CMK (cell line): ENCODE results near the gene AJAP1.

Source experiments
- DNase-seq: peaks from one replicate; pipeline ENCODE4 v3.0.0-alpha.2; 2010; ENCODE audit warnings: low read depth

AJAP1 gene

DNA sequence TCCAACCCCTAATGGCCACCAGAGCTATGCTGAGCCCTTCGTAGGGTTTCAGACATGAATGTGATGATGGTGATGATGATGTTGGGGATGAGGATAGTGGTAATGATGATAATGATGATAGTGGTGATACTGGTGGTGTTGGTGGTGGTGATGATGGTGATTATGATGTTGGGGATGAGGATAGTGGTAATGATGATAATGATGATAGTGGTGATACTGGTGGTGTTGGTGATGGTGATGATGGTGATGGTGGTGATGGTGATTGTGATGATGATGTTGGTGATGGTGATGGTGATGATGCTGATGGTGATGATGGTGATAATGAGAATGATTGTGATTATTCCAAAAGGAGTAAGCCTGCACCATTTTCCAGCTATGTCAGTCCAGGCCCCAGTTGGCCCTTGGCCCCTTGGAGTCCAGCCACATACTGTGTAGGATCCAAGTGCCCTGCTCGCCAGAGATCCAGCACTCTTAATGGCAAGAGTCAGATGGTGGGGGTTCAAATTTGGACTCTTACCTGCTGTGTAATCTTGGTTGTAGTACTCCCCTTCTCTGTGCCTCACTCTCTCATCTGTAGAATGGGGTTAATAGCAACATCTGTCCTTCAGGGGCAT, 28.3 kb downstream of the AJAP1 start:
- DNase-seq, result no peak

- no peak for DNase-seq
These were observed 29.7 kb downstream of the AJAP1 start for GRCh38 chr1:4684136-4684535.

- DNase-seq, result no peak
These were observed 30.6 kb downstream of the AJAP1 start for GRCh38 chr1:4684864-4685522.

DNA sequence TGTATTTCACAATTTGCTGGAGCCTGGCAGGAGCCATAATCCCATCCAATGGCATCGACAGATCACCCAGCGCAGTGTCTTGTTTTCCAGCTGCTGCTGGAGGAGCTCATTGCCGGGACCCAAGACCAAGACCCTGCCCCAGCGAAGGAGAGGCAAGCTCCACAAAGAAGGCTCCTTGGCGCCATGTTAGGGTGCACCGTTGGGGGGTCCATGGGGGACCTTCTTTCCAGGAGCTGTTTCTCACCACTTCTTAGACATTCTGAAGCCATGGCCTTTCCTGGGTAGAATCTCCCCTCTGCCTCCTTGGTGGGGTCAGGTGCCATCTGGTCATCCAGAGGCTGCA, 31.1 kb downstream of the AJAP1 start:
- DNase-seq, result no peak

DNA sequence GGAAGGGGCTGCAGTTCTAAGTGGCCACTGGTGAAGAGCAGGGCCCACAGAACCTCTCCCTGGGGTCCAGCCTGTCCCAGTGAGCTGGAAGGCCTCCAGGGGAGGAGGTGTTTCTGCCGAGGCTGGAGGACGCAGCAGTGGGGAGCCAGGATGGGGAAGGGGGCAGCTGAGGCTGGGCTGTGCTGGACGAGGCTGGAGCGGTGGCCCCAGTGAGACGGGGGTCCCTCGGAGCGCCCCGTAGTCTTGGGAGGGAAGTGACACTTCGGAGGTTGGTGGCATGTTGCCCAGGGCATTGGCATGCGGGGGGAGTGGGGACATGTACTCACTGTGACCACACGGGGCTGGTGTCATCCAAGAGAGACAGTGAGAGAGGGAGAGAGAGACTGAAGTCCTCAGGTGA, 33.5 kb downstream of the AJAP1 start:
- no peak for DNase-seq

DNA sequence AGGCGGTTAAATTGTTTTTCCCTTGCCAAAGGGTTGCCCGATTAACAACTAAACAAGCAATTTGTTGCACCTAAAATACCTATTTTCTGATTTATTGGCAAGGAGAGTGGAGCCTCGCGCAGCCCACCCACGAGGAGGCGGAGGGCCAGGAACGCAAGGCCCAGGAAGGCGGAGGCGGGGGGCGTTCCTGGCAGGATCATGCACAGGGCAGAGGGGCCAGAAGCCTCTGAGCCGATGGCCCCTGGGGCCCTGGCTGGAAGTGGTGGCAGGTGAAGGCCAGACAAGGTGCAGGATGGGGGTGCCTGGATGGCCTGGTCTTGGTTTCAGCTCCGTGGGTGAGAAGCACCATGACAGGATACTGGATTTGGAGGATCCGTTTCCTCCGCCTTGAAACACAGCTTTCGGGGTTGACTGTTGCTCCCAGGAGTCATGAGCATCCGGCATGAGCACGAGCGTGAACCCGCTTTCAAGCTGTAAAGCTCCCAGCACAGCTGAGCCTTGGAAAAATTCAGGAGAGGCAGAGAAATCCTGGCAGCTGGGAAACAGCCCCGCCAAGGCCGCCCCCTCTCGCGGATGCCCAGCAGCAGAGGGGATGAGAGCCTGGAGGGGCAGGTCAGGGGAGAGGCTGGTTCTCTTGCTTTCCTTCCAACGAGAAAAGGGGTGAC, 35.0 kb downstream of the AJAP1 start:
- no peak for DNase-seq

DNA sequence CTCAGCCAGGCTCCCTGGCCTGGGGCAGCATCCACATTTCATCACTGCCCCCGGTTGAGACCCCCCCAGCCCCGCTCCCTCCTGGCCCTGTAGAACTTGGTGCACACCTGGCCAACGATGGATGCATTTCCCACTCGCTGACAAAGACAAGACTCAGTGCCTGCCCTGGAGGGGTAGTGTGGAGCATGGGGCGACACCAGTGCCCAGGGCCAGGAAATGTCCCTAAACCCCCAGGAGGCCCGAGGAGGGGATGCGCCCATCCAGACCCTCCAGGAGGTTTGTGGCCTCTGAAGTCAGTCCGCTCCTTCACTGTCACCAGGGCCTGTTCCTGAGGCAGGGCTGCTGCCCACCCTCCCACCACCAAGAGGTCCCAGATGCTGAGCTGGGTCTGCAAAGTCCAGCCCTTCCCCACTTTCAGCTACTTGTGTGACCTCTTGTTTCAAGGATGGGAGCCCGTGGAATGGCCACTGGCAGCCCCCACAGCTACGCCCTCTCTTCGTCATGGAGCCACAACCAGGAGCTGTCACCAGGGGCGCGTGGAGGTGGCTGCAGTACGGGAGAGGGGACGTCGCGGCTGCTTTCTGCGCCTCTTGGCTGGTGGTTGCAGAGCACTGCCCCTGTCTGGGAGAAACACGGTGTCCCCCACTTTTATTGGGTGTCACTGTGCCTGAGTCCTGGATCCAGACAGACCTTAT, 35.7 kb downstream of the AJAP1 start:
- no peak for DNase-seq

DNA sequence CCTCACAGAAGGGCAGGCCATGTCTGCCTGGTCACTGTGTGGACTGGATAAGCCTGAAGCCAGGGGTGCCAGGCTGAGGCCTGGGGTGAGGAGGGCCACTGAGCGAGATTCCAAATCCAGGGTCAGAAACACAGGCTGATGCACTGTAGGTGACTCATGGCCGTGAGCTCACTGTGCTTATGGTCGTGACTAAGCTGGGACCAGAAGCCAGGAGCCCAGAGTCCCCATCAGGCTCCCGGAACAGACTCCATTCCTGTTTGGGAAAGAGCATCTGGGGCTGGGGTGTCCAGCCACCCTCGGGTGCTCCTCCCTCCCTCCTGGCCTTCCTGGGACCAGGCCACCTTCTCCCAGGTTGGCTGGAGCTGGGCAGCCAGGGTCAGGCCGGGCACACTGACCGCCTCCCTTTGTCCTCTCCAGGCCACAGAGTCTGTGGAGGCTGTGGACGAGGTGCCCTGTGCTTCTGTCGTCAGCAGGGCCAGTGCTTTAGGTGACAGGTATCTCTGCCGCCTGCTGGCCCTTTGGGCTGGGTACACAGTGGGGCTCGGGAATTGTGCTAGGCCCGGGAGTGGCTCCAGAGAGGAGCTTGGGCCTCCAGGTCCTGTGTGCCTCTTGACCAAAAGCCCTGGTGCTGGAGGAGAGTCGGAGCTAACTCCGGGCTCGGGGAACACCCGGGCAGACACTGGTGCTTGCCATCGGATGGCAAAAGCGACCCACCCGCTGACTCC, 36.7 kb downstream of the AJAP1 start:
- DNase-seq, result no peak

DNA sequence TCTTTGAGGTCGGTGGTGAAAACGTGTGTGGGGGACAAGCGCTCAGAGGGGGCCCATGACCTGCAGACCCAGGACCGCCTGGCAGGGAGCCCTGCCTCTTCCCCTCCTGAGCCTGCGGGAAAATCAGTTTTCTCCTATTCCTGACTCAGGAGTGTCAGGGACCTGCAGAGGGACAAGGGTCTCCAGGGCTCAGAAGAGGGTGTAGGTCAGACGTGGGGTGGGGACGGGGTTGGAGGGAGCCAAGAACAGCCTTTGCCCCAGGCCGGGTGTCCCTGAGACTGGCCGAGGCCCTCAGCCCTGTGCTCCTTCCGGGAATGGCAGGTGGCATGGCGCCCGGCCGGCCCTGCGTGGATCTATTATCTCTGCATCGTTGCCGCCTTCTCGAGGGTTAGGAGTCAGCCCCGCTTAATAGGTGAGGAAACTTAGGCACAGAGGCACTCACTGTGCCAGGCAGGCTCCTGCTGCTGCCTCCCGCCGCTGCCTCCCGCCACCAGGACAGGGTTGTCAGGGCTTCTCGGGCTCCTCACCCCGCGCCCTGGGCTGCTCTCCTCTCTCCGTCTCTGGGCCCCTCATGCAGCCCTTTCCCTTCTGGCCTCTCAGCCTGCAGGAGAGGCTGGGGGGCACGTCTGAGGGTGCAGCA, 37.5 kb downstream of the AJAP1 start:
- DNase-seq, result no peak

GRCh38 chr1:4692437-4692836, 38.0 kb downstream of the AJAP1 start:
- no peak for DNase-seq

- DNase-seq, result no peak
These were observed 38.9 kb downstream of the AJAP1 start for GRCh38 chr1:4693331-4693730.

- DNase-seq, result no peak
These were observed 39.5 kb downstream of the AJAP1 start for GRCh38 chr1:4693891-4694290.

DNA sequence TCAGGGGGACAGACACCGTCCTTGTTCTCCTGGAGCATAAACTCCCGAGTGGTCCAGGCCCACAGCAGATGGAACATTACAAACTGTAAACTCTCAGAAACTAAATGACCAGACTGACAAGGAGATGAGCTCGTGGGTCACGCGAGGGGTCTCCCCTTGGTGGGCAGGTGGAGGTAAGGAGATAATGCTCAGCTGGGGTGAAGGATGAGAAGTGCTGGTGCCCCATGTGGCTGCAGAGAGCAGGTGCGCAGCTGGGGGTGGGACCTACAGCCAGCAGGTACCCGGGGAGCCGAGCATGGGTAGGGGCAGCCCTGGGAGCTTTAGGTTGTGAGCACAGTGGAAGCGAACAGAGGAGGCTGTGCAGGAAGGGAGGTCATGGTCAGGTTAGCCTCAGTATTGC, 40.1 kb downstream of the AJAP1 start:
- DNase-seq, result no peak

DNA sequence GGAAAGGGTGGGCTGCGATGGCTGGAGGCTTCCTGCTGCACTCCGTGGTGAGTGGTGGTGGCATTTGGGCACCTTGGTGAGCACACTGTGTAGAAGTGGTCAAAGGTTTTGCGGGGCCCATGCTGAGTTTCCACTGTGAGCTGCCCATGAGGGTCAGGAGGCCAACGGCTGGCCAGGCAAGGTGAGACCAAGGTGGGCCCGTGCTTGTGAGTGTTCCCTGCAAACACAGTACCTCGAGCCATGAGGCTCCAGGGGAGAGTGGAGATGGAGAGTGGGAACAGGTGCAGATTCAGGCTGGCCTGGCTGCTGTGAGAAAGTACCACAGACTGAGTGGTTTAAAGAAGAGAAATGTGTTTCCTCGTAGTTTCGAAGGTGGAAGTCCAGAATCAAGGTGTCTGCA, 40.8 kb downstream of the AJAP1 start:
- DNase-seq, result no peak

GRCh38 chr1:4696161-4696745, 41.8 kb downstream of the AJAP1 start:
- DNase-seq, result no peak

DNA sequence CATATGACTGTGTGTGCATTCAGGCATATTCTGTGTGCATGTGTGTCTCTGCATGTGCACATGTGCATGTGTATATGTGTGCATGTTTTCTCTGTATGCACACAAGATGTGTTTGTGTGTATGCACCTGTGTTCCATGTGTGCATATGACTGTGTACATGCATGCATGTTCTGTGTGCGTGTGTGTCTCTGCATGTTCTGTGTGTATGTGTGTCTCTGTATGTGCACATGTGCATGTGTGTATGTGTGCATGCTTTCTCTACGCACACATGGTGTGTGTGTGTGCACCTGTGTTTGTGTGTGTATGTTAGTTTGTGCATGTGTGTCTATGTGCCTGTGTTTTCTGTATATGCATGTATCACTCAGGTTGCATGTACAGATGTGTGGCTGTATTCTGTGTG, 42.3 kb downstream of the AJAP1 start:
- DNase-seq, result no peak

DNA sequence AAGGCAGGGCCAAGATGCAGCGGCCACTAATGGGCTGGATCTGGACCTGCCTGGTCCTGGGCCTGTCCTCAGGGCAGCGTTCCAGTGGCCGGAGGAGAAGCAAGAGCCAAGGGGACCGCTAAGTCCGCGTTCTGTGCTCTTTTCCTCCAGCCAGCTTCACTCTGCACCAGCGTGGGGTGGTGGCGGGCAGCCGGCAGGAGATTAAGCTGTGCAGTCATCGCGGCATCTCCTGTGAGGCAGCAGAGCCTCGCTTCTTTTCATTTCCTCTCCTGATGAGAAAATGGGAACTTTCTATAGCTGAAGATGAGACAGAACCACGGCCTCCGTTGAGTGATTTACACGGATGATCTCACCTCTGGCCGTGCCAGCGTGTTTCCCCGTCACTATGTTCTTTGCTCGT, 43.4 kb downstream of the AJAP1 start:
- no peak for DNase-seq

DNA sequence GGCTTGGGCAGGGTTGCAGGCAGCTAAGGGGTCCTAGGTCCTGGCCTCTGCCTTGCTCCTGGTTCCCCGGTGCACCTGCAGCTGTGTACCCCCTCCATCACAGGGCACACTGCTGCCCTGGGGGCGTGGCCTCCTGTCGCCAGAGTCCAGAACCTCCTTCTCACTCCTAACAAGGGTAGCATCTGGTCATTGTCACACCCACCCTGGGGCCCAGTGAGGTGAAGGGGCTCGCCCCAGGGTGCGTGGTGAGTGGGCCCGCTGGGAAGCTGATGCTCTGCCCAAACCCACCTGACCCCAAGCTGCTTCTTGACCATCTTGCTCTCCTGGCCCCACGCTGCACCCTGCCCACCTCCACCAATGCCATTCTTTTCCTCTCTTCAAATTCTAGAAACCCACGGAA, 44.5 kb downstream of the AJAP1 start:
- no peak for DNase-seq

- DNase-seq, result no peak
These were observed 45.2 kb downstream of the AJAP1 start for GRCh38 chr1:4699376-4700301.

DNA sequence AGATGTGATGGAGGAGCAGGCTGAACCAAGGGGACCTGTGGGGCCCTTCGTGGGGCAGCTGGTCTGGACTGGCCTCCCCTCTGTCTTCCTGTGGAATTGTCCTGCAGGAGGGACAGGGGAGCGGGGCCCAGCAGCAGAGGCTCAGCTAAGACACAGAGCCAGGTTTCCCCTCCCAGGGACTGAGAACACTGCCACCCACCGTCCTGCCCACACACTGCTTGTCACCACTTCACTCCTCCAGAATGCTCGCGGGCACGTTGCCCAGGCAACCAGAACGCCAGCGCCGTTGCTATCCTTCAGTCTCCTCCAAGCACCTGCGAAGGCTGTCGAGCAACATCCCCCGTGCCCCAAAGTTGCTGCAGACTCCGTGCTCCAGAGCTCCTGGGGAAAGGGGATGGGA, 46.4 kb downstream of the AJAP1 start:
- DNase-seq, result no peak

GRCh38 chr1:4701276-4701675, 46.9 kb downstream of the AJAP1 start:
- DNase-seq, result no peak
